Left ventricle myocardium inferior (tissue), 1 donor: Measurements from ENCODE around the gene COL16A1. TPM values are rescaled to one million over a fixed set of nuclear protein-coding genes. Genes with fewer than 3 reads are reported as not detected.

ENCODE experiments used
- DNase-seq: peaks from one replicate; pipeline ENCODE4 v3.0.0-alpha.2; 2020
- H3K27ac ChIP-seq: fragments of 200-600 bp; replicated peaks from 2 replicates; pipeline ENCODE4 v1.8.0; 2021
- H3K27me3 ChIP-seq: fragments of 200-600 bp; 2 replicates; pipeline ENCODE4 v1.8.0; 2021; ENCODE audit warnings: low read depth
- H3K36me3 ChIP-seq: fragments of 200-600 bp; 2 replicates; pipeline ENCODE4 v1.8.0; 2021
- H3K4me1 ChIP-seq: fragments of 200-600 bp; 2 replicates; pipeline ENCODE4 v1.8.0; 2021
- H3K4me3 ChIP-seq: fragments of 200-600 bp; 2 replicates; pipeline ENCODE4 v1.8.0; 2021; ENCODE audit warnings: mild to moderate bottlenecking, moderate library complexity
- H3K9me3 ChIP-seq: fragments of 200-600 bp; replicated peaks from 2 replicates; pipeline ENCODE4 v1.8.0; 2021
- CTCF ChIP-seq: fragments of 200-600 bp; IDR thresholded peaks from 2 replicates; pipeline ENCODE4 v1.8.0; 2021; ENCODE audit warnings: antibody characterized with exemption, mild to moderate bottlenecking, borderline replicate concordance
- intact Hi-C: fragments of 100-400 bp; cut with micrococcal nuclease; formaldehyde crosslinking; loops from one replicate; pipeline ENCODE4 v1.11.0; 2022
- total RNA-seq: library from RNA; stranded (reverse); fragmentation: NEBNext Ultra II Directional; extraction: Animal tissue kit (Norgen Biotek cat#: 25700); gene quantifications from one replicate; pipeline ENCODE4 v1.2.1, GENCODE V29; 2021
- donor health status: DM: no; HTN: yes; CAD: no; lungs with severe emphysema.

Gene COL16A1
- total RNA-seq, 1 donor from 2014 or later = 18.3 TPM

GRCh38 chr1:31646259-31646960 lies 57.4 kb downstream of the COL16A1 start:
- Histone ChIP-seq H3K4me1 (peaks cover 82% of the 10 kb centered on the region), H3K4me3 (no peak overlapping the region), H3K9me3 (no peaks in the 10 kb centered on the region), H3K27ac (peak overlapping the region; percentile 81), H3K27me3 (no peaks in the 10 kb centered on the region), H3K36me3 (no peaks in the 10 kb centered on the region)
- no peak for TF ChIP-seq CTCF
- DNase-seq = no peak
- intact Hi-C loops = no loop called here

- DNase-seq = no peak
- Histone ChIP-seq H3K4me3 (peak overlapping the region; percentile 77), H3K9me3 (no peaks in the 10 kb centered on the region), H3K4me1 (peaks cover 82% of the 10 kb centered on the region), H3K36me3 (no peaks in the 10 kb centered on the region), H3K27ac (peak overlapping the region; percentile 95), H3K27me3 (no peaks in the 10 kb centered on the region)
- no peak for TF ChIP-seq CTCF
- intact Hi-C loops = no loop called here
These were observed 58.6 kb downstream of the COL16A1 start for GRCh38 chr1:31645274-31645568.

- intact Hi-C loops = no loop called here
These were observed 59.1 kb downstream of the COL16A1 start, which contains the start of gene PEF1 for GRCh38 chr1:31644560-31645273. Gene PEF1 (minus strand): TSS chr1:31644876. CDS start chr1:31644864, 12 bp downstream.

GRCh38 chr1:31643976-31644559 lies 59.7 kb downstream of the COL16A1 start:
- H3K4me1 ChIP-seq = peaks cover 83% of the 10 kb centered on the region
- peak overlapping the region; percentile 95 for H3K27ac ChIP-seq
- no peaks in the 10 kb centered on the region for H3K36me3 ChIP-seq
- no peak for DNase-seq
- no peaks in the 10 kb centered on the region for H3K9me3 ChIP-seq
- peak overlapping the region; percentile 77 for H3K4me3 ChIP-seq
- H3K27me3 ChIP-seq = no peaks in the 10 kb centered on the region
- no peak for TF ChIP-seq CTCF
- intact Hi-C loops = no loop called here

More at GRCh38 chr1:31644560-31645273, 59.1 kb downstream of the COL16A1 start, which contains the start of gene PEF1:
- DNase-seq = peak; percentile 99
- no peak for TF ChIP-seq CTCF
- Histone ChIP-seq H3K27ac (peak within 1 kb of the TSS; percentile 95), H3K27me3 (no peaks in the 10 kb centered on the region), H3K36me3 (no peaks in the 10 kb centered on the region), H3K9me3 (no peaks in the 10 kb centered on the region), H3K4me1 (peaks cover 83% of the 10 kb centered on the region), H3K4me3 (peak within 1 kb of the TSS; percentile 77)

GRCh38 chr1:31642897-31643296 lies 60.9 kb downstream of the COL16A1 start:
- intact Hi-C loops = no loop called here
- TF ChIP-seq CTCF = no peak
- Histone ChIP-seq H3K4me1 (peaks cover 89% of the 10 kb centered on the region), H3K36me3 (no peaks in the 10 kb centered on the region), H3K9me3 (no peaks in the 10 kb centered on the region), H3K4me3 (no peak overlapping the region), H3K27me3 (no peaks in the 10 kb centered on the region), H3K27ac (peak overlapping the region; percentile 1)
- DNase-seq = no peak
